Right ventricle myocardium inferior (tissue), 1 donor: ENCODE measurements around the gene MYO5B. TPM values are rescaled to one million over a fixed set of nuclear protein-coding genes. Genes with fewer than 3 reads are reported as not detected.
"Not testable (repeated sequence)": the region's sequence is repeated elsewhere in the genome, so short reads cannot be mapped to it uniquely, and the experiment has no call there.

Experiments used
- ATAC-seq: fragments of 200-7000 bp; cut with Tn5 transposase; one replicate; pipeline ENCODE4 v1.9.1; 2020; ENCODE audit warnings: mild to moderate bottlenecking, moderate library complexity
- DNase-seq: peaks from one replicate; pipeline ENCODE4 v3.0.0; 2021; ENCODE audit errors: missing footprints
- intact Hi-C: fragments of 100-400 bp; cut with DNase I; formaldehyde crosslinking; loops from one replicate; pipeline ENCODE4 v1.11.0; 2022
- long read RNA-seq: library from polyadenylated mRNA; unstranded; transcript quantifications from one replicate; pipeline ENCODE4 v2.0.0, GENCODE V29; 2021
- total RNA-seq: library from RNA; stranded (reverse); fragmentation: NEBNext Ultra II Directional; extraction: Animal tissue kit (Norgen Biotek cat#: 25700); gene quantifications from one replicate; pipeline ENCODE4 v1.2.1, GENCODE V29; 2021
- donor health status: DM: no; HTN: yes; CAD: no; lungs with severe emphysema.

MYO5B gene
- 0.89 TPM for total RNA-seq
- long read RNA-seq: 0 reads

DNA sequence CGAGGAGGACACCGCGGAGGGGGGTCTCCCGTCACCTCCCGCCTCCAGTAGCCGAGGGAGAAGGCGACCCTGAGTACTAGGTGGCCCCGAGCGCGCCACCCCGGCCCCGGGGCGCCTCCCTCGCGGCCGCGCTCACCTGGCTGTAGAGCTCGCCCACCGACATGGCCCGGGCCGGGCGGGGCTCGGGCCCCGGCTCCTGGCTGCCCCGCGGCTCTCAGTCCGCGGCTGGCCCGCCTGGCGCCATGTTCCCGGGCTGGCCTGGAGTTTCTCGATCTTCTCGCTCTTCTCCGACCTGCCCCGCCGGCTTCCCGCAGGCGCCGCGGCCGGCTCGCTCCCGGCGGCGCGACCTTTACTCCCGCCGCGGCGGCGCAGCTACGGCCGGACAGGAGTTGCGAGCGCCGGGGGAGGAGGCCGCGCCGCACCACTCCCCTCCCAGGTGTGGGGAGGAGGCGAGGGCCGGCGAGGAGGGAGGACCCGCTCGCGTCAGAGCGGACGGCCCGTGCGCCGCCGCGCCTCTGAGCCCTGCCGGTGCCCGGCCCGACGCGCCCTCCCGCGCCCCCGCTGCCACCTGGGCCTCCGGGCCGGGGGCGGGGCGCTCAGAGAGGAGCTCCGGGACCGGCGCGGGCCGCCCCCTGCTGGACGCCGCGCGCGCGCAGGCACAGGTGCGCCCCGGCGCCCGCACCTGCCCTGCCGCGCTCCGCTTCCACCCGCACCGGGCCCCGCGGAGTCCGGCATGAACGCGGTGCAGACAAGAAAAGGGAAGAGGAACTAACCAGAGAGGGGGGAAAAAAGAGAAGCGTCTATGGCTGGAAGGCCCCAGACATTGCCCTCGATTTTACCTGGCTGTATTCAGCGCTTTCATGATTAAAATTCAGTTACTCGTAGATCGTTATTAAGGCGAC is at the start of gene MYO5B:
Gene MYO5B, minus strand, starts transcription at position 517 of the 902 bp plus-strand sequence. Its CDS starts 354 bp downstream, at position 163.
- DNase-seq (no peak), ATAC-seq (peak; percentile 79)
- intact Hi-C loops: loop anchor here (10.0 kb wide), 1 partner anchor 680 kb away; no protein-coding TSS in a partner anchor

DNA sequence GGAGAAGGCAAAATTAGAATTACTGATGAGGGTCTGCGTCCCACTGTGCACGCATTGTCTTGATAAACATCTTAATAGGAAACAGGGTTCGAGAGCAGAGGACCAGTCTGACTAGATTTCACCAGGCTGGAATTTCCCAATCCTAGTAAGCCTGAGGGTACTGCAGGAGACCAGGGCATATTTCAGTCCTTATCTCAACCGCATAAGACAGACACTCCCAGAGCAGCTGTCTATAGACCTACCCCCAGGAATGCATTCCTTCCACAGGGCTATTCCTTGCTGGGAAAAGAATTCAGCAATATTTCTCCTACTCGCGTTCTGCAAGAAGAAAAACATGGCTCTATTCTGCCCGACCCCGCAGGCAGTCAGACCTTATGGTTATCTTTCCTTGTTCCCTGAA is 46.8 kb upstream of the MYO5B start:
- ATAC-seq, intact Hi-C loops, DNase-seq: not testable (repeated sequence)

DNA sequence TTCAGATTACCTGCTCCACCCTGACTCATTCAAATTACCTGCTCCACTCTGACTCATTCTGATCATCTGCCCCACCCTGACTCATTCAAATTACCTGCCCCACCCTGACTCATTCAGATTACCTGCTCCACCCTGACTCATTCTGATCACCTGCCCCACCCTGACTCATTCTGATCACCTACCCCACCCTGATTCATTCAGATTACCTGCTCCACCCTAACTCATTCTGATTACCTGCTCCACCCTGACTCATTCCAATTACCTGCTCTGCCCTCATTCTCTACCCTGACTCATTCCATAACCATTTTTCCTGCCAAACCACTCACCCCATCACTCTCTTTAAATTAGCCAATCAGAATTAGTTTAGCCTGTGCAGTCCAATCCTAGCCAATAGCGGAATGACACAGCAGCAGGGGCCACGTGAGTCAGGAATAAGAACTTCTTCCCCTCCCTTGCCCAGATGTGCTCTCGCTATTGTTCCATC is 45.2 kb upstream of the MYO5B start:
- ATAC-seq (no peak), DNase-seq (no peak)

DNA sequence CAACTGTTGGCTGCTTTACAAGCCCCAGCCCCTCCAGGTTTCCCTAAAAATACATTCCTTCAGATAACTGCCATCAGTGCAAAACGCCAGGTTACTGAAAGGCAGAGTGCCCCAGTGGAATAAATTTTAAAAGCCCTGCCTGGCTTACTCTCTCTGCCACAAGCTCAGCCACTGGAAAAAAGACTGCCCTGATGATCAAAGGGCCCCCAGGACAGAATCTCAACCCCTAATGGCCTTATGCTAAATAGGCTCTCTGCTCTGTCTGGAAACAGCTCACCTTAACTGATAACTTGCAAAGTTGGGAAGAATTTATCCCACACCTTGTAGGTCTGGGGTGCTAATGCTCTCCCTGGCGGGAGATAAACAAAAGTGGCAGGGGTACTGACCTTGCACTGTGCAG is 37.5 kb upstream of the MYO5B start:
- DNase-seq (no peak), ATAC-seq (no peak)
- intact Hi-C loops: no loop called here

More for the DNA sequence above, 45.2 kb upstream of the MYO5B start:
- intact Hi-C loops: no loop called here

DNA sequence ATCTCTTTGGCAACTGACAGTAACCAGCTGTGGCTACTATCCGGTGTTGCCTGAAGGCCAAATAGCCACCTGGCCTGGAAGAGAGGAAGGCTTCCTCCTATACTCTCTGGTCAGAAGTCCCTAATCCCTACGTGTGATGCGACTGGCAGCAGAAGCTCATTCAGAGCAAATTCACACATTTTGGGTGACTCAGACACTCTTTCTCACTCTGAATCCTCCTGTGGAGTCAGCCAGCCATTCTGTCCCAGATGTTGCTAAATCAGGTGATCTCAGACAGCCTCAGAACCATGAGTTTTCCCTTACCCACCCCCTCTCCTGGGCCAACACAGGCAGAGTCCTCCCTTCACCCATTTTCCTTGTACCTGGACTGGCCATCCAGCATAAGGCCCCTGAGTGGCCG is 36.7 kb upstream of the MYO5B start:
- DNase-seq (no peak), ATAC-seq (no peak)
- intact Hi-C loops: no loop called here

DNA sequence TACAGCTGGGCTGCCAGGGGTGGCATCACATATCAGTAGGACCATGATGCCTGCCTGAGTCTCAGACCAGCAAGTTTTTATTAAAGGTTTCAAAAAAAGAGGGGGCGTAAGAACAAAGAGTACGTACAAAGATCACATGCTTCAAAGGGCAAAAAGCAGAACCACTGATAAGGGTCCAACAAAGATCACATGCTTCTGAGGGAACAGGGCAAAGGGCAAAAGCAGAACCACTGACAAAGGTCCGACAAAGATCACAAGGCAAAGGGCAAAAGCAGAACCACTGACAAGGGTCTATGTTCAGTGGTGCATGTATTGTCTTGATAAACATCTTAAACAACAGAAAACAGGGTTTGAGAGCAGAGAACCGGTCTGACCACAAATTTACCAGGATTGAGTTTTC is 25.3 kb upstream of the MYO5B start:
- intact Hi-C loops, ATAC-seq: not testable (repeated sequence)

DNA sequence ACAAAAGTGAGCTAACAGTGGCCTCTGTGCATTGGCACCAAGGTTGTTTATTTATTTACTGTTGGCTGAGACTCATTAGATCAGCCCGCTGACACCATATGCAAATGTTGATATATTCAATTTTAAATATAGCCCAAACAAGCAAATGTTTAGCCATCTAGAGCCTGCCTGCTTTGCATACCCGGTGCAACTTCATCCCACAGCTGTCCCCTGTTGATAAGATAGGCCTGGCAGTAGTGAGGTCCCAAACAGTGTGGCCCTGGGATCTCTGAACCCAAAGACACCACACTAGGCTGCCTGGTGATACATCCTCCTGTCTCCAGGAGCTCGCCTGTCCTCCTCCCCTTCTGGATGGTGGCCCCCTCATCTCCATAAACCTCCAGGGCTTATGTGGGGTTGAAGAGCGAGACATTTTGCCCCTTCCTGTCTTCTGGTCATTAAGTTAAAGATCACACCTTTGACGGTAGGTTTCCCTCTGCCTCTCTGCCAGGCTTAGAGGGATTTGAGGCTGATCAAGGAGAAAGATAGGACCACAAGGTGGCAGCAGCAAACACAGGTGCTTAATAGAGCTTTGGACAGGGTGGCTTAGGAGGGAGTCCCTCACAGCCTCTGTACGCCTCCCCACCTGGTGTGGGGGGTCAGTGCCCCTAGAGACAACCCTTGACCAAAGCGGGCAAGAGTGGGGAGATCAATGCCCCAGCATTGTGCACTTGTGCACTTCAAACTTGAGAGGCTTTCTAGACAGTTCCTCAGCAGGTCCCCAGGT is 23.7 kb upstream of the MYO5B start:
- DNase-seq: no peak
- intact Hi-C loops: loop anchor here (2.0 to 5.0 kb wide), 2 partner anchors 139 to 210 kb away; no protein-coding TSS in a partner anchor
- no peak for ATAC-seq

More for the DNA sequence above, 25.3 kb upstream of the MYO5B start:
- DNase-seq: not testable (repeated sequence)

DNA sequence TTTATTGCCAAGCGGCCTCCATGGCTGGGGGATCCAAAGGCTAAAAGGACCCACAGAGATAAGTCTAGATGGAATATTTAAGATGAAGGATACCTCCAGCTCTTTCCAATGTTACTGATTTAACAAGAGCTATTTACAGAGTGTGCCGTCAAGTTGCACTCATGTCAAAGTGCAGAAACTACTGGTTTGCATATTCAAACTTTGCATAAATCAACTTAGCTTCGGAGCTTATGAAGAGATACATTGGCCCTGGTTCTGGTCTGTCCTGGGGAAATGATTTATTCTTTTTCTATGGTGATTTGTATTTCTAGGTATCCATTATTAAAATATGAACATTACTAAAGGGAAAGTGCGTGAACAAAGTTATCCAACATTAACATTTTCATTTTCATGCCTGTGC is 14.4 kb upstream of the MYO5B start:
- ATAC-seq (no peak), DNase-seq (no peak)
- intact Hi-C loops: no loop called here

DNA sequence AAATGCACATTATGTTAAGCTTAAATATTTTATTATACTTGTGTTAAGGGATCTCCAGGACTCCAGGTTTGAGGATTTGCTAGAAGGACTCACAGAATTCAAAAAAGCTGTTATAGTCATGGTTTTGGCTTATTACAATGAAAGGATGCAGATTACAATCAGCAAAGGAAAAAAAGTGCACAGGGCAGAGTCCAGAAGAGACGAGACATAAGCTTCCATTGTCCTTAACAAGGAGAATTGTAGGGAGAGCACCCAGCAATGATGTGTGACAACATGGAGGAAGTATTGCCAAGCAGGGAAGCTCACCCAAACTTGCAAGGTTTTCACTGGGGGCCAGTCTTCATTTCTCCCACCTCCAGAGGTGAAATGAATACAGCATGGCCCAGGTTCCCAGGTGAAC is 12.8 kb upstream of the MYO5B start:
- intact Hi-C loops: no loop called here
- DNase-seq: no peak
- ATAC-seq: no peak

DNA sequence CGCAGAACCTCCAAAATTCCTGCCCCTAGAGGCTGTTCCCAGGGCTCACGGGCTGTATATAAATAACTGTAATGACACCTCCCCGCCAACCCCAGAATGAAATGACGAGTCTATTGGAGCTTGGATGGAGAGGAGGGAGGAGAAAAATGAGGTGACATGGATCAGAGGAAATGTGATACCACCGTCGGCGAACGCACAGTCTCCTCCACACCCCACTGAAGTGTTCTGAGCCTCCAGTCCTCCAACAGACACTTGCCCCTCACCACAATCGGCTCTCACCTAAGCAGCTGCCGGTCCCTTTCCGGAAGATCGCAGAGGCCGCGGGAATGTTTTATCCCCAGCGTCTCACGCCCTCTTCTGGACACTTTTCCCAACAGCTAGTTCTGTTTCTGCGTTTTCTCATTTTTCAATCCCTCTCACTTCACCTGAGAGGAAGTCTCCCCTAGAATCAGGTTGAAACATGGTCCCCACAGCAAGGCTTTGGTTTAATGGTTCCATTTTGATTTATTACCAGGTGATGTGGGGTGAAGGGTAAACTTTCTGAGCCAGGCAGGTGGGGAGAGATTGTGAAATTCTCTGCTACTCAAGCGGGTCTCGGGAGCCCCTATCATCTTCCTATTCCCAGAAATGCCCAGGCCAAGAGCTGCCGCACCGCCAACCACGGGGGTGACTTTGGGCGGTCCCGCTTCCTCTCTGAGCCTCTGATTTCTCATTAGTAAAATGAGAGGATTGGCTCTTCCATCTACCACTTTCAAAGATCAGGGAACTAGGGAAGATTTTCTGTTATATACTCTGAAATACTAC is 9.1 kb upstream of the MYO5B start:
- DNase-seq (no peak), ATAC-seq (no peak)
- intact Hi-C loops: loop anchor here (5.0 kb wide), 1 partner anchor 192 kb away; no protein-coding TSS in a partner anchor

DNA sequence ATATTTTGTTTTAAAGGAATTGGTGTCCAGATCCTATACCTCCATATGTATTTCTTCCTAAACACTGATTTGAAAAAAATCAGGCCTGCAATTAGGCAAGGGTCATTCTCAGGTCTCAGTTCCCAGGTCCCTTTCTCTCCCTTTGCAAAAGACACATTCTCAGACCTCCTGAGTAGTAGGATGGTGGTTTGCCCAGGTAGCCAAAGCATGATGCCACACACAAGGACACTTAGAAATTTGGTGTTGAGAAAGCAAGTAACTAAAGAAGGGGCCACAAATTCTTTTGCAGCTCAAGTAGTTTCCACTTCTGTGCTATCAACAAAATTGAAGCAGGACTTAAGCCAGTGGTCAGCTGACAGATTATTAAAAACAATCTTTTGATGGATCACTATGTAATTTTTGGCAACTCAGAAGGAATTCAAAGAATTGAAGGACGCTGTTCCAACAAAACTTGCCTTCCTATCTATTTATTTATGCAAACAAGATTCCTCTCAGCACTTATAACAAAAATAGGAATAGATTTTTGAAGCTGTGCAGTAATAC is 6.6 kb upstream of the MYO5B start:
- no peak for DNase-seq
- ATAC-seq: no peak
- intact Hi-C loops: loop anchor here (5.0 kb wide), 1 partner anchor 189 kb away; no protein-coding TSS in a partner anchor

DNA sequence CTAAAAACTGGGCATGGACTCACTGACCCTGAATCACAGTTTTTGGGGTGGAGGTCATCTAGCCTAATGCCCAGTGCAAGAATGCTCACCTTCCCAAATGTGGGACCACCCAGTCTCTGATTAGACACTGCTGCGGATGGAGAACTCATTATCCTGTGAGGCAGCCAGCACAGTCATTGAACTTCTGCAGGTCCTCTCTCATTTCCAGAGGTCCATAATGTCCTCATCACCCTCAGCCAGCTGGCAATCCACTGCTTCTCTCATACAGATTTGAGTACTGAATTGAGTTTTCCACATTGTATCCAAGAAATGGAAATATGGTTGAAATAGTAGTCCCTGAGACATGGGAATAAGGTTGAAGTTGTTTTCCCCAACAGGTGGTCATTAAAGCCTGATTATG is 5.0 kb upstream of the MYO5B start:
- ATAC-seq (no peak), DNase-seq (no peak)
- intact Hi-C loops: loop anchor here (5.0 to 10.0 kb wide), 2 partner anchors 188 to 685 kb away; no protein-coding TSS in a partner anchor

DNA sequence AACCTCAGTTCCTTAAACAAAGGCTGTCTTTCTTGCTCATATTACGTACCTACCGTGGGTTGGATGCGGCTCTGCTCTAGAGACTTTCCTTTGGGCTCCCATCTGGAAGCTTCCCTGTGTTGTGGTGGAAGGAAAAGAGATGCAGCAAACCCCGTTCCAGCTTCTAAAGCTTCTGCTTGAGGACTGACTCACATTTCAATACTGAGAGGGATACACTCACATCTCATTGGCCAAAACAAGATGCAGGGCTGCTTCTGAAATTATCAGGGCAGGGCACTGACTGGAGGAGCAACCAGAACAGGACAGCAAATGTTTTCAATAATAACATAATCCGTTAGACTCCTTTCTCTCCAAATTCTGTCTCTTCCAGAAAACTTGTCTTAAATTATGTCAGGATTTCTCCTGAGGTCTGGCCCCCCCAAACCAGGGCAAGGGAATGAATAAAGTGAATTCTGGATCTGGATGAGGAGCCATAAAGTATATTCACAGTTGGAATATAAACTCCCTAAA is 4.5 kb upstream of the MYO5B start:
- ATAC-seq: no peak
- intact Hi-C loops: loop anchor here (10.0 kb wide), 1 partner anchor 685 kb away; no protein-coding TSS in a partner anchor
- no peak for DNase-seq

DNA sequence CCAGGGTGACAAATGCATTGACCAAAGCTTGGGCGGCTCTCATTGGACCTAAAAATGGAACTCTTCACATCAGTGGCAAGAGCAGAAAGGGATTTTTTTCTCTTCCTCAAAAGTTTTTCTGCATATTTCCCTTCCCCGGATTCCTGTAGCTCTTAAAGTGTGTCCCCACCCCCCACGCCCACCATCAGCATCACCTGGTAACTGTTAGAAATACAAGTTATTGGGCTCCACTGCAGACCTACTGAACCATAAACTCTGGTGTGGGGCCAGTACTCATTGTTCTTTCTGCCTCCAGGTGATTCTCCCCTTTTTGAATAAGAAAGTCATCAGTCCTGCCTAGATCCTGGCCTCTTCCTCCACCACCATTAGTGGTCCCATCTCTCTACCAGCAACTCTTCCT is 1.3 kb upstream of the MYO5B start:
- ATAC-seq (no peak), DNase-seq (no peak)
- intact Hi-C loops: loop anchor here (10.0 kb wide), 1 partner anchor 681 kb away; no protein-coding TSS in a partner anchor

DNA sequence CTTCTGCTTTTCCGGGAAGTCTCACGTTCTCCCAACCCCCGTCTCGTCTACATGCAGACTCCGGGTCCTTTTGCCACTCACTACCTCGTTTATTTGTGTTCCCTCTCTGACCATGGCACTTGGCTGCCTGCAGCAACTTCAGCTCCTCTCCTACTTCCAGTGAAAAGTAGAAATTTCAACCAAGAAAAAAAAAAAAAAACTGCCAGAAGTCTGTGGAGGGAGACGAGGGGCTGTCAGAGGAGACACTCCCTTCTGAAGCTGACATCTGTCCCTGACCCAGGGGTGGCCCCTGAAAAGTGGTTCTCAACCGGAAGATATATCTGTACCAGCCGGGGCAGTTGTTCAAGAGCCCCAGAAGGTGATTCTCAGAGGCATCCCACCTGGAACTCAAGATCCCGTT is 742 bp upstream of the MYO5B start:
- intact Hi-C loops: loop anchor here (10.0 kb wide), 1 partner anchor 681 kb away; no protein-coding TSS in a partner anchor
- no peak for ATAC-seq
- no peak for DNase-seq

DNA sequence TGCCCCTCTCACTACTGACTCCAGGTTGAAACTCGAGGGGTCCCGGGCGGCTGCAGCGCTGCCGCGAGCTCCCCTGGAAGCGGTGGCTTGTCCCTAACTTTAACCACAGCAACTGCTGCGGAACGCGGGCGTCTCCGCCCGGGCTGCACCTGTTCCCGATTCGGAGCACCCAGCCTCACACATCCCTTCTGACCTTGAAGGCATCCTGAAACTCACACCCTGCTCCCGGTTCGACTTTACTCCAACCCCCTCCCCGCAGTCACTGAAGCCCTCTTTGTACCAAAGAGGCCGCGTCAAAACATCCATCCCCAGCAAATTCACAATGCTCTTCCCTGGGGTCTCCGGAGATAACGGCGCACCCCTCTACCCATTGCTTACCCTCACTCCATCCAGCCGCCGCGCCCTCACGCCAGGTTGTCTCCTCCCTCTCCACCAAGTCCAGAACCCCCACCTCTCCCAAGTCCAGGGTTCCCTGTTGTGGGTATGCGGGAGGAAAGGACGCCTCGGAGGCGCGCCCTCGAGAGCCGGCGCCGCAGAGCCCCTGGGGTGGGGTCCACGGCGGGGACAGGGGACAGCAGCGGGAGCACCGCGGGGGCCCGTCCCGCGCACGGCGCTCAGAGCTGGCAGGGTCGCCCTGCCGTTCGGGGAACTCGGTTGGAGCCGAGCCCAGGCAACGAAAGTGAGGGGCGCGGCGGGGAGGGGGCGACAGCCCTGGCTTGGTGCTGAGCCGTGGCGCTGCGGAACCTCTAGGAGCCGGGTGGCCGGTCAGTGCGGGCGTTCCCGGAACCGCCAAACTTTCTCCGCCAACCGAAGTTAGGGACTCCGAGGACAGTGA is 934 bp downstream of the MYO5B start:
- DNase-seq: no peak
- intact Hi-C loops: loop anchor here (10.0 kb wide), 1 partner anchor 679 kb away; no protein-coding TSS in a partner anchor
- no peak for ATAC-seq
